B cell (primary cell): Measurements from ENCODE around the gene MAP3K5. TPM values are rescaled to one million over a fixed set of nuclear protein-coding genes. Genes with fewer than 3 reads are reported as not detected.

ENCODE experiments used
- ATAC-seq: fragments of 200-7000 bp; cut with Tn5 transposase; one replicate; pipeline ENCODE4 v1.10.0; 2021; ENCODE audit warnings: low read depth, mild to moderate bottlenecking, moderate number of reproducible peaks, moderate library complexity
- CTCF ChIA-PET: fragments of 350-600 bp; sonication (Branson Sonifier 250); formaldehyde crosslinking; loops from one replicate; lab custom pipeline; 2021; ENCODE audit warnings: antibody characterized with exemption, inconsistent platforms; lab: Charles Lee
- POLR2A ChIA-PET: fragments of 350-600 bp; sonication (Branson Sonifier 250); formaldehyde crosslinking; loops from one replicate; lab custom pipeline; 2021; ENCODE audit warnings: antibody characterized with exemption; lab: Charles Lee
- DNase-seq: peaks from one replicate; pipeline ENCODE4 v3.0.0; 2013
- H2AFZ ChIP-seq: 2 replicates; pipeline ENCODE4 v1.6.1; 2012; ENCODE audit warnings: mild to moderate bottlenecking, low read depth, low read length; ENCODE audit not compliant: insufficient read depth, poor library complexity, severe bottlenecking
- H3K27ac ChIP-seq, 2 donors: 1 replicate in 1 of 2; 2 replicates in 1 of 2; pipeline ENCODE4 v1.5.1; 2012 to 2013; ENCODE audit warnings: low read length in 2 of 2, mild to moderate bottlenecking in 2 of 2, moderate library complexity in 1 of 2
- H3K27me3 ChIP-seq, 4 experiments: fragments of 200-600 bp in 1 of 4; sonication (generic) in 1 of 4; replicated peaks in 1 of 4; 1 replicate in 2 of 4; 2 replicates in 2 of 4; pipeline versions ENCODE4 v1.6.1 to v1.7.0; 2013 to 2016; ENCODE audit warnings: low read length in 3 of 4, mild to moderate bottlenecking in 2 of 4, mixed read lengths in 1 of 4, moderate library complexity in 1 of 4; ENCODE audit not compliant: insufficient read depth in 4 of 4, control insufficient read depth in 3 of 4; ENCODE audit errors: control extremely low read depth in 1 of 4
- H3K36me3 ChIP-seq, 2 experiments: replicated peaks in 1 of 2; 1 replicate in 1 of 2; 2 replicates in 1 of 2; pipeline versions ENCODE4 v1.6.1 to v1.7.1; 2013; ENCODE audit warnings: low read length in 1 of 2; ENCODE audit not compliant: insufficient read depth in 2 of 2, control insufficient read depth in 1 of 2; ENCODE audit errors: control extremely low read depth in 1 of 2, extremely low read depth in 1 of 2
- H3K4me1 ChIP-seq, 2 donors: fragments of 200-600 bp in 1 of 2; sonication (generic) in 1 of 2; 1 replicate in 1 of 2; 2 replicates in 1 of 2; pipeline versions ENCODE4 v1.5.1 to v1.6.1; 2013 to 2017; ENCODE audit warnings: low read length in 2 of 2; ENCODE audit not compliant: control insufficient read depth in 2 of 2, insufficient read depth in 2 of 2
- H3K4me2 ChIP-seq: replicated peaks from 2 replicates; pipeline ENCODE3; 2012; ENCODE audit warnings: mild to moderate bottlenecking, low read depth, low read length; ENCODE audit not compliant: poor library complexity, severe bottlenecking
- H3K4me3 ChIP-seq, 5 experiments: fragments of 200-600 bp in 1 of 5; sonication (generic) in 1 of 5; 1 replicate in 3 of 5; 2 replicates in 2 of 5; pipeline versions ENCODE4 v1.5.1 to v1.7.0; 2011 to 2016; ENCODE audit warnings: low read length in 4 of 5, mild to moderate bottlenecking in 4 of 5, low read depth in 2 of 5, control low read depth in 1 of 5, moderate library complexity in 1 of 5; ENCODE audit not compliant: insufficient read depth in 1 of 5; ENCODE audit errors: control extremely low read depth in 1 of 5, extremely low read depth in 1 of 5
- H3K79me2 ChIP-seq: fragments of 200-600 bp; sonication (generic); one replicate; pipeline ENCODE4 v1.6.0; 2016; ENCODE audit warnings: low read length; ENCODE audit not compliant: control insufficient read depth, insufficient read depth
- H3K9ac ChIP-seq: fragments of 200-600 bp; sonication (generic); 2 replicates; pipeline ENCODE4 v1.6.1; 2017; ENCODE audit warnings: mild to moderate bottlenecking, low read length, moderate library complexity
- H3K9me3 ChIP-seq, 3 donors: one replicate each; pipeline versions ENCODE4 v1.6.1 to v1.7.1; 2013; ENCODE audit warnings: low read length in 2 of 3; ENCODE audit not compliant: control insufficient read depth in 2 of 3, insufficient read depth in 1 of 3; ENCODE audit errors: control extremely low read depth in 1 of 3
- H4K20me1 ChIP-seq: 2 replicates; pipeline ENCODE4 v1.6.0; 2012; ENCODE audit warnings: mild to moderate bottlenecking, low read length; ENCODE audit not compliant: insufficient read depth, control insufficient read depth, poor library complexity, severe bottlenecking
- H3K27ac Mint-ChIP-seq: one replicate; pipeline ENCODE4 v1.8.0; 2021; ENCODE audit warnings: mixed read lengths
- H3K27me3 Mint-ChIP-seq: one replicate; pipeline ENCODE4 v1.8.0; 2021; ENCODE audit warnings: mixed read lengths
- H3K4me1 Mint-ChIP-seq: one replicate; pipeline ENCODE4 v1.8.0; 2021; ENCODE audit warnings: mixed read lengths
- H3K4me3 Mint-ChIP-seq: one replicate; pipeline ENCODE4 v1.8.0; 2021; ENCODE audit warnings: mixed read lengths
- H3K9me3 Mint-ChIP-seq: one replicate; pipeline ENCODE4 v1.8.0; 2022; ENCODE audit warnings: mixed read lengths; ENCODE audit not compliant: insufficient read depth
- EZH2 ChIP-seq: IDR thresholded peaks from 2 replicates; pipeline ENCODE4 v1.6.1; 2012; ENCODE audit warnings: borderline replicate concordance, low read depth, mild to moderate bottlenecking, moderate library complexity, low read length; ENCODE audit not compliant: insufficient read depth, poor library complexity, severe bottlenecking
- WGBS: methylation state at CpG from one replicate; pipeline ENCODE4 v1.1.5; 2013; ENCODE audit warnings: missing lambda C conversion rate; ENCODE audit not compliant: insufficient coverage; 5-methylcytosine and 5-hydroxymethylcytosine counted together
- intact Hi-C: fragments of 100-400 bp; cut with micrococcal nuclease; formaldehyde crosslinking; loops from one replicate; pipeline ENCODE4 v1.10.0; 2022
- polyA plus RNA-seq: library from polyadenylated mRNA; depleted of rRNA; stranded (reverse); fragments of >200 nt; gene quantifications from 2 replicates; pipeline ENCODE4 v1.2.3, GENCODE V29; 2012
- total RNA-seq, 2 donors: library from RNA; stranded (reverse); fragments of 120-200 nt in 1 of 2; gene quantifications; 1 replicate in 1 of 2; 2 replicates in 1 of 2; pipeline versions ENCODE4 v1.2.3 to v1.2.4, GENCODE V29; 2013 to 2022
- TF ChIP-seq, protein P1 (sequence below): fragments of 200-600 bp; IDR thresholded peaks from one replicate; pipeline ENCODE4 v1.8.0; 2022; ENCODE audit warnings: antibody characterized with exemption, mild to moderate bottlenecking

MAP3K5 gene
- total and polyA plus RNA-seq, 2 donors (not counting 1 experiment from before 2014, with no cell fraction given) = 5.7 to 34.1 TPM

DNA sequence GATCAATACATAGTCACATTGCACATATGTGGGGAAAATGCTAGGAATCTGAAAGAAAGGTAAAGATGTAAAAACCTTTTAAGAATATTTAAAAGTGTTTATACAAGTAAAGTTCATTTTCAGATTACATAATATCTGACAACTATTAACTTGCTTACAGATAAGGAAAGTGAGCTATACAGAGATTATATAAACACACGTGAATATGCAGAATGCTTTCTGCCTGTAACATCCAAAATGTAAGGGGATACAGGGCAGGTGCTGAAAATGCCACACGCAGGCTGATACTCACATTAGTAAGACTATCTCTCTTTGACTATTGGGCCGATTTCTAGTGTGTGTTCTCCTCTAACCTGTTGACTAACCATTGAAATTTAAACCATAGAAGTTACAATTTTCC is 224.1 kb downstream of the MAP3K5 start:
- Mint-ChIP-seq H3K9me3 (peaks cover 8% of the 10 kb centered on the region), H3K27me3 (no peaks in the 10 kb centered on the region), H3K27ac (no peak overlapping the region), H3K4me1 (peaks cover 7% of the 10 kb centered on the region), H3K4me3 (no peak overlapping the region)
- Histone ChIP-seq H3K9me3 (peaks cover 0 to 11% (median 9%) of the 10 kb centered on the region in 3 donors), H3K4me3 (no peak overlapping the region), H3K79me2 (no peaks in the 10 kb centered on the region), H4K20me1 (no peaks in the 10 kb centered on the region), H3K27ac (no peak overlapping the region), H2AFZ (no peak overlapping the region), H3K4me1 (peaks cover 8 to 9% of the 10 kb centered on the region in 2 donors), H3K9ac (no peak overlapping the region), H3K36me3 (peaks cover 3 to 25% of the 10 kb centered on the region in 2 experiments), H3K27me3 (no peaks in the 10 kb centered on the region), H3K4me2 (no peak overlapping the region)
- POLR2A ChIA-PET = no interaction called here
- no peak for DNase-seq
- no peak for TF ChIP-seq EZH2
- TF ChIP-seq, protein P1, sequence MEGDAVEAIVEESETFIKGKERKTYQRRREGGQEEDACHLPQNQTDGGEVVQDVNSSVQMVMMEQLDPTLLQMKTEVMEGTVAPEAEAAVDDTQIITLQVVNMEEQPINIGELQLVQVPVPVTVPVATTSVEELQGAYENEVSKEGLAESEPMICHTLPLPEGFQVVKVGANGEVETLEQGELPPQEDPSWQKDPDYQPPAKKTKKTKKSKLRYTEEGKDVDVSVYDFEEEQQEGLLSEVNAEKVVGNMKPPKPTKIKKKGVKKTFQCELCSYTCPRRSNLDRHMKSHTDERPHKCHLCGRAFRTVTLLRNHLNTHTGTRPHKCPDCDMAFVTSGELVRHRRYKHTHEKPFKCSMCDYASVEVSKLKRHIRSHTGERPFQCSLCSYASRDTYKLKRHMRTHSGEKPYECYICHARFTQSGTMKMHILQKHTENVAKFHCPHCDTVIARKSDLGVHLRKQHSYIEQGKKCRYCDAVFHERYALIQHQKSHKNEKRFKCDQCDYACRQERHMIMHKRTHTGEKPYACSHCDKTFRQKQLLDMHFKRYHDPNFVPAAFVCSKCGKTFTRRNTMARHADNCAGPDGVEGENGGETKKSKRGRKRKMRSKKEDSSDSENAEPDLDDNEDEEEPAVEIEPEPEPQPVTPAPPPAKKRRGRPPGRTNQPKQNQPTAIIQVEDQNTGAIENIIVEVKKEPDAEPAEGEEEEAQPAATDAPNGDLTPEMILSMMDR = no peak
- no peak for ATAC-seq
- intact Hi-C loops = no loop called here
- CTCF ChIA-PET = no interaction called here
- WGBS = 93% methylated on average over 2 of the region's 3 CpGs

DNA sequence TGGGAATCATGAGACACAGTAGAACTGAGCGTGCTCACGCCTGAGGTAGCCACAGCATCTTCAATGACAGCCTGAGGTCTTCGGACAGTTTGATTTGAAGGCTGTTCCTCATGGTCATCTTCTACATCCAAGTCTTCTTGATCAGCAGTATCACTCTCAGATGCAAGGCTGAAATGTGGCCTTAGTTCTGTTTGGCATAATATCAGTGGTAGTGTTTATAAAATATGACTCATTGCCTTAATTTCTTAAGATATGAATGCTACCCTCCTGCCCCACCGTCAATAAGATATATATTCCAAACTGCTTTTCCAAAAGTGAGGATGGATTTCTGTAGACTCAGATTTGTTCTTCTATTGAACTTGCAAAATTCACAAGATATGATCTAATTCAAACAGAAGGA is 224.6 kb downstream of the MAP3K5 start:
- intact Hi-C loops = no loop called here

More for the DNA sequence above, 224.6 kb downstream of the MAP3K5 start:
- CTCF ChIA-PET = no interaction called here
- Histone ChIP-seq H3K36me3 (peaks cover 0 to 25% of the 10 kb centered on the region in 2 experiments), H3K9ac (no peak overlapping the region), H3K4me3 (no peak overlapping the region), H3K9me3 (peaks cover 0 to 11% (median 9%) of the 10 kb centered on the region in 3 donors), H4K20me1 (no peaks in the 10 kb centered on the region), H3K27me3 (no peaks in the 10 kb centered on the region), H3K4me1 (peaks cover 8 to 9% of the 10 kb centered on the region in 2 donors), H2AFZ (no peak overlapping the region), H3K79me2 (no peaks in the 10 kb centered on the region), H3K4me2 (no peak overlapping the region), H3K27ac (no peak overlapping the region)
- 100% methylated on average over 2 of the region's 4 CpGs for WGBS
- DNase-seq (no peak), ATAC-seq (no peak)
- peaks cover 7% of the 10 kb centered on the region for H3K4me1 Mint-ChIP-seq
- H3K27ac Mint-ChIP-seq = no peak overlapping the region
- H3K9me3 Mint-ChIP-seq = peaks cover 8% of the 10 kb centered on the region
- TF ChIP-seq EZH2 = no peak
- TF ChIP-seq, protein P1 = no peak
- POLR2A ChIA-PET = no interaction called here
- no peaks in the 10 kb centered on the region for H3K27me3 Mint-ChIP-seq
- H3K4me3 Mint-ChIP-seq = no peak overlapping the region
